Left kidney (tissue), 2 donors: Measurements from ENCODE around the gene ABLIM2. TPM values are rescaled to one million over a fixed set of nuclear protein-coding genes. Genes with fewer than 3 reads are reported as not detected.
"Not testable (repeated sequence)": the region's sequence is repeated elsewhere in the genome, so short reads cannot be mapped to it uniquely, and the experiment has no call there.

Experiments
- DNase-seq: peaks from one replicate; pipeline ENCODE4 v3.0.0-alpha.2; 2013
- polyA plus RNA-seq: library from polyadenylated mRNA; unstranded; fragments of 120-200 nt; gene quantifications from one replicate; pipeline ENCODE4 v1.2.1, GENCODE V29; 2013; ENCODE audit not compliant: insufficient read length

The ABLIM2 gene
- polyA plus RNA-seq, 1 donor, result 6.8 TPM

- DNase-seq, result no peak
Measured at GRCh38 chr4:8141935-8142334, 16.7 kb downstream of the ABLIM2 start.

DNA sequence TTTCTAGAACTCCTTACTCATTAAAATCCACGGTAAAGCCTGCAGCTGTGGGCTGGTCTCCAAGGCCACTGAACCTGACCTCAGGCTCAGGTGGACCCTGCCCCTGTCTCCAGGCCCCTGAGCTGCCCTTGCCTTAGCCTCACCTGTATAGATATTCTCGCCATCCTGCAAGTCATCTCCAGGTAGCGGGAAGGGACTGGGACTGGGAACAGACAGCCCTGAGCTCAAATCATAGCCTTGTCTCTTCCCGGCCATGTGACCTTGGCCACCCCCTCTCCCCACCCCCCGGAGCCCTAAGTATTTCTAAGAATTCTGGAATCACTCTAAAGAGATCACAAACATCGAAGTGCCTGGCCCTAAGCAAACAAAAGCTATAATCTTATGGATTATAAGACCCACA is 17.7 kb downstream of the ABLIM2 start:
- DNase-seq, result no peak

GRCh38 chr4:8139726-8140125 is 18.9 kb downstream of the ABLIM2 start:
- not testable (repeated sequence) for DNase-seq

GRCh38 chr4:8136972-8137710 is 21.5 kb downstream of the ABLIM2 start:
- no peak for DNase-seq

- DNase-seq, result no peak
Measured at GRCh38 chr4:8136529-8136928, 22.1 kb downstream of the ABLIM2 start.

- no peak for DNase-seq
Measured at GRCh38 chr4:8135666-8136065, 22.9 kb downstream of the ABLIM2 start.

DNA sequence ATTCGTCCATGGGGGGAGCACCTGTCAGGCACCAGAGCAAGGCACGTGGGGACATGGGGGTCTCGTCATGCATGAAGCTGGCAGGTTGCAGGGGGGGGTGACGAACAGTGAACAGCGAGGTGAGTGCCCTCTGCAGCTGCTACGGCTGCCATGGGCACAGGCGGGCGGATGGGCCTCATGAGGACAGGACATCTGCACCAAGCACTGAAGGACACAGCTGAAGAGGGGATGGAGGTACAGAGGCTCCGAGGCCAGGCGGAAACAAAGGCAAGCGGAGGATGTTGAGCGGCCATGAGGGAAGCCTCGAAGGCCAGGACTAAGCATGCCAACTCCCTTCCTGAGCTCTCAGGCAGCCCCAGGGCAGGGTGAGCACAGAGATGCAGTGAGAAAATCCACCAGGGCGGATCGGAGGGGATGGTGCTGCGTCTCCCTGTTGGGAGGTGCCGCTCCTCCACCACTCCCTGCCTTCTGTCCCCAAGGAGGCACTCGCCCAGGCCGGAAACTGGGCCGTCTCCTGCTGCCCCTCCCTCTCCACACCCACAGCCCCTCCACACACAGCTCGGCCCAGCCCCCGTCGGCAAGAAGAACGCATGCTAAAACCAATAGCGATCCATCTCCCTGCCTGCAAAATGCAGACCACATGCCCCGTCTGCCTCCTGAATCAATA is 24.6 kb downstream of the ABLIM2 start:
- DNase-seq, result no peak

DNA sequence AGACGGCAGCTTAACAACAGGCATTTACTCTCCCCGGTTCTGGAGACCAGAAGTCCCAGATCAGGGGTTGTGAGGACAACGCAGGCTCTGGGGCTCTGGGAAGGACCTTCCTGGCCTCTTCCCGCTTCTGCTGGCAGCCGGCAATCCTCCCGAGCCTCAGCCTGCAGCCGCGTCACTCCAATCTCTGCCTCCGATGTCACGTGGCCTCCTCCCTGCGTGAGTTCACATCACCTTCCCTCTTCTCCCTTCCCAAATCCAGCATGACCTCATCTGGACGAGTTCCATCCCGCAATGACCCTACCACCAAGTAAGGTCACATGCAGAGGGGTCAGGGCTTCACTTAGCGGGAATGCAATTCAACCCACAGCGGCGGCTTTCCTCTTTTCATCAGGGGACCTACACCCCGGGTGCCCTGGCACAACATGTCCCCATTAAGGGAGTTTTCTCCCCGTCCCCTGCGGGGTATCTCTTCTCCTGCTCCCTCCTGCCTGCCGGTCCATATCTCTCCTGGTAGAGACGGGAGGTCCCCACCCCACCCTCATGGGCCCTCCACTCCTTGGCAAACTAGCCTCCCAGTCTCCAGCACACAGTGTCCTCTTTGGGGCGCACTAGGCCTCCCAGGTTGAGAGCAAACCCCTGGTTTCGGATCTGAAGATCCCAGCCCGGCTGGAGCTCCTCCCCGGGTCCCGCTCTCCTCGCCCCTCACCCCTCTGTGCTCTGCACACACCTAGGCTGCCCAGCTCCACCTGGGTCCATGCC is 25.5 kb downstream of the ABLIM2 start:
- DNase-seq, result no peak

DNA sequence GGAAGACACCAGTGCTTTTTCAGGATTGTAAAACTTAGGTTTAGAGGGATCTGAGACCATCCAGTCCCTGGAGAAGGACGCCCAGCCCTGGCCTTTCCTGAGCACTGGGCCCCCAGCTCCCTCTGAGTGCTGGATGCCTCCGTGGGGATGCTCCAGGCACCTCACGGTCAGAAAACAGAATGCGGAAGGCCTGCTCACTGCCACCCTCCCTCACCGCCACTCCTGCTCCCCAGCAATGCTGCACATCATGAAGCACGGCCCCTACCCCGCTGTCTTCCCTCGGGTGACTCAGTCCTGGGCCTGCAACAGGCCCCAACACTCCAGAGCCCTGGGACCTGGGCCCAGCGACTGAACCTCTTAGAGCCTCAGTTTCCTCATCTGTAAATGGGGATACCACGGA is 26.2 kb downstream of the ABLIM2 start:
- DNase-seq, result no peak

DNA sequence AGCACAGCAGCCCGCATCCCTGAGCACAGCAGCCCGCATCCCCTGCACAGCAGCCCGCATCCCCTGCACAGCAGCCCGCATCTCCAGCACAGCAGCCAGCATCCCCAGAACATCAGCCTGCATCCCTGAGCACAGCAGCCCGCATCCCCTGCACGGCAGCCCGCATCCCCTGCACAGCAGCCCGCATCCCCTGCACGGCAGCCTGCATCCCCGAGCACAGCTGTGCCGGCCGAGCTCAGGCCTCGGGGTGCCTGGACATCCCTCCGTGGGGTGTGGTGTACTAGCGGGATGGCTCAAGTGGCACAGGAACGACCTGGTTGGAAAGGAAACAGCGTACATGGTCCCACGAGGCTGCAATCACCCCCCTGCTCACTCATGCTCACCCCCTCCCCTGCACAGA is 26.8 kb downstream of the ABLIM2 start:
- no peak for DNase-seq

DNA sequence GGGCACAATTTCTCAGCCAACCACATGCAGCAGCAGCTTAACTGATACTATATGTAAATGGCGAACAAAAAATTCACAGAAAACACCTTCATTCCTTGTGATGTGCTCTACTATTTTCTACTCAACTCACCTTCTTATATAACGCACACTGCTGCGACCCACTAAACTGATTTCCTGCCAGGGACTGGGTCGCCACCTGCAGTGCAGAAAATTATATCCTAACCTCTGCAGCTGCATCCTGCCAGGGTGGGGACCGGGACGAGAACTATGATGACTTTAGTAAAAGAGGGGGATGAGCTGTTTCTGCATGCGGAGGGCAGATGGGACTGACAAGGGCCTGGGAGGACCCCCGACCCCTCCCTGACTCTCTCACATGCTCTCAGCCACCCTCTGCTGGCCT is 27.4 kb downstream of the ABLIM2 start:
- no peak for DNase-seq

GRCh38 chr4:8130346-8131066 is 28.1 kb downstream of the ABLIM2 start:
- no peak for DNase-seq

GRCh38 chr4:8129785-8130184 is 28.8 kb downstream of the ABLIM2 start:
- DNase-seq, result no peak

- no peak for DNase-seq
Measured at GRCh38 chr4:8129136-8129535, 29.5 kb downstream of the ABLIM2 start.

GRCh38 chr4:8128100-8128856 is 30.3 kb downstream of the ABLIM2 start:
- DNase-seq, result no peak

DNA sequence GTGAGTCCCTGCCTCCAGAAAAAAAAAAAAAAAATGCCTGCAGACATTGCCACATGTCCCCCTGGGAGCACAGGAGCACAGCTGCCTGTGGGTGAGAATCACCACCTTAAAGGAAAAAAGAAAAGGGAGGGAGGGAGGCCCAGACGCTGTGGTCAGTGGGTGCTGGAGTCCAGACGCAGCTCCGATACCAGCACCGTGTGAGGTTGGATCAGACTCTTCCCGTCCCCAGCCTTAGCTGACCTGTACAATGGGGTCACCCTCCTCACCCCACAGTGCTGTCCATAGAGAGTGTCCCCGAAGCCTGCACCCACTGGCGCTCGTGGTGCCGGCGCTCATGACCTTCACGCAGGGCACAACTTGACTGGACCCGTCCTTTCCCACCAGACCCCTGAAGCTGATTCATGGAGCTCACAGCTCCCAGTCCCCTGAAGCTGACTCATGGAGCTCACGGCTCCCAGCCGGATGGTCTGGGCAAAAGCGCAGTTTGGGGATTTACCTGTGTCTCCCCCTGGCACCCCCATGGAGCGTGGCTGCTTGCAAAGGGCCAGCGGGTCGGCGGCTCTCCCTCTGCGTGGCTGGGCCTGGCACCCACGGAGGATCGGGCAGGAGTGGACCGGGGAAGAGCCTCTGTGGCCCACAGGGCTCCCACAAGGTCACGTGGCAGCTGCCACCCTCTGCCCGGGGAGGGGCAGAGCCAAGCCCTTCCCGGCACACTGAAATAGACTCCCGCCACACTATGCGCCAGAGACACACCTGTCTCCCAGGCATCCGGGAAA is 31.4 kb downstream of the ABLIM2 start:
- DNase-seq, result no peak

DNA sequence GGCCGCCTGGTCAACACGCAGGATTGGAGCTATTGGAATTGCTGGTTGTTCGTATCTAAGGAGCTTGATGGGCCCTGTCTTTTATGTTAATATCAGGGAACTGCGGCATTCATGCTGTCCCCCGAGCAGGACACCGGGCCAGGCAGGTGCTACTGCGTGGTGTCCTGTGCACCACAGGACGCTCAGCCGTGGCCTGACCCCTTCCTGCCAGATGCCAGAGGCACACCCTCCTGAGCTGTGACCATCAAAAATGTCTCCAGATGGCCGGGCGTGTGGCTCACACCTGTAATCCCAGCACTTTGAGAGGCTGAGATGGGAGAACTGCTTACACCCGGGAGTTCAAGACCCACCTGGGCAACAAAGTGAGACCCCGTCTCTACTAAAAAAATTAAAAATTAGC is 32.1 kb downstream of the ABLIM2 start:
- no peak for DNase-seq

GRCh38 chr4:8125526-8126056 is 33.0 kb downstream of the ABLIM2 start:
- DNase-seq, result no peak

DNA sequence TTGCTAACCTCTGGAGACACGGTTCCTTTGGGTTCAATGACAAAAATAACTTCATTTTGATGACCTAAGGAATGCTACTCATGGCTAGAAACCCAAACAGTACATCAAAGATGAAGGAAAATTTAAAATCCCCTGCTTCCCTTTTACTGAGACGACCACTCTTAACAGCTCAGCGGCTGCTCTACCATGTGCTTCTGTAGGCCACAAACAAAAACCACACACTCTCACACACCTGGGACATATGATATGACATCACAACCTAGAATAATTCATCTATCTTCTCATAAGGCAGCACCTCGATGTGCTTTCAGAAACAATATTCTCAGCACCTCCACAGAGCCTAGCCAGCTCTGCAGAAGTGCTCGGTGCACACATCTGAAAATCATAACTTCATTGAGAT is 34.7 kb downstream of the ABLIM2 start:
- DNase-seq, result no peak

DNA sequence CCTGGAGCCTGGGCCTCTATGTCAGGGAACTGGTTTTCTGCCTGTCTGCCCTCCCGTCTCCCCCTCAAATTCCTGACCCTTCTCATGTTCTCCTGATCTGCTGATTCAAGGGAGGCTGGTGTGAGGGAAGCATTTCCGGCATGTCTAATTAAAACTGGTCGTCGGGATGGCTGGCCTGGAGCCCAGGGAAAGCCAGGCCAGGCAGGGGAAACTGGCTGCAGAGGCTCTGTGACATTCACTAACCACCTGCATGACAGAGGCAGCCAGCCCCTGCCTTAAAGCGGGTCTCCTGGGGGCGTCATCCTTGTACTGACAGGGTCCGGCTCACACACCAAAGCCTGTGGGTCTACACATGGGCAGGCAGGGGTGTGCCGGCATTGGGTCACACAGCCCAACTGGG is 35.2 kb downstream of the ABLIM2 start:
- peak; percentile 86 for DNase-seq

GRCh38 chr4:8122746-8123145 is 35.9 kb downstream of the ABLIM2 start:
- DNase-seq, result no peak
